HepG2 (cell line): Measurements from ENCODE around the gene DNAJA3. TPM values are rescaled to one million over a fixed set of nuclear protein-coding genes. Genes with fewer than 3 reads are reported as not detected.

ENCODE experiments used
- BORCS8-MEF2B ChIP-seq: sonication (generic); formaldehyde crosslinking; IDR thresholded peaks from 2 replicates; pipeline ENCODE4 v1.8.0; 2022; ENCODE audit warnings: mild to moderate bottlenecking, missing genetic modification reagents
- CHD2 ChIP-seq: IDR thresholded peaks from 2 replicates; pipeline ENCODE4 v1.6.1; 2011; ENCODE audit warnings: low read depth, low read length, improper control_type of control experiment
- LCORL ChIP-seq, 2 experiments: fragments of 450-650 bp in 1 of 2; sonication (generic) in 1 of 2; formaldehyde crosslinking in 1 of 2; IDR thresholded peaks; 2 replicates each; pipeline versions ENCODE4 v1.5.0 to v1.6.1; 2017 to 2020; ENCODE audit warnings: antibody characterized with exemption in 1 of 2, missing genetic modification reagents in 1 of 2
- NCOA1 ChIP-seq: sonication (generic); formaldehyde crosslinking; IDR thresholded peaks from 2 replicates; pipeline ENCODE4 v1.9.0; 2021; ENCODE audit warnings: missing genetic modification reagents
- SALL1 ChIP-seq: sonication (generic); formaldehyde crosslinking; IDR thresholded peaks from 2 replicates; pipeline ENCODE4 v1.8.0; 2022; ENCODE audit warnings: mild to moderate bottlenecking, missing genetic modification reagents
- SNAI1 ChIP-seq: sonication (generic); formaldehyde crosslinking; IDR thresholded peaks from 2 replicates; pipeline ENCODE4 v1.5.0; 2020; ENCODE audit warnings: mild to moderate bottlenecking, missing genetic modification reagents, borderline replicate concordance
- THYN1 ChIP-seq: sonication (generic); formaldehyde crosslinking; IDR thresholded peaks from 2 replicates; pipeline ENCODE4 v1.8.1; 2023; ENCODE audit warnings: low read depth, mild to moderate bottlenecking, moderate library complexity, missing genetic modification reagents, borderline replicate concordance
- TMF1 ChIP-seq: sonication (generic); formaldehyde crosslinking; IDR thresholded peaks from 2 replicates; pipeline ENCODE4 v1.8.1; 2022; ENCODE audit warnings: low read depth, missing genetic modification reagents
- ZC3H4 ChIP-seq: sonication (generic); formaldehyde crosslinking; IDR thresholded peaks from 2 replicates; pipeline ENCODE4 v1.4.0; 2020; ENCODE audit warnings: missing genetic modification reagents, borderline replicate concordance
- ZNF383 ChIP-seq: sonication (generic); formaldehyde crosslinking; IDR thresholded peaks from 2 replicates; pipeline ENCODE4 v1.4.0; 2020; ENCODE audit warnings: missing genetic modification reagents, mild to moderate bottlenecking, borderline replicate concordance
- ZNF44 ChIP-seq: sonication (generic); formaldehyde crosslinking; IDR thresholded peaks from 2 replicates; pipeline ENCODE4 v1.5.1; 2020; ENCODE audit warnings: mild to moderate bottlenecking, missing genetic modification reagents
- ZNF839 ChIP-seq: sonication (generic); formaldehyde crosslinking; IDR thresholded peaks from 2 replicates; pipeline ENCODE4 v1.4.0; 2020; ENCODE audit warnings: missing genetic modification reagents, mild to moderate bottlenecking, borderline replicate concordance
- ZSCAN30 ChIP-seq: sonication (generic); formaldehyde crosslinking; IDR thresholded peaks from 2 replicates; pipeline ENCODE4 v1.5.0; 2020; ENCODE audit warnings: mild to moderate bottlenecking, missing genetic modification reagents
- polyA plus RNA-seq, 8 experiments: library from polyadenylated mRNA; depleted of rRNA in 3 of 8; stranded (reverse) in 7 of 8; unstranded in 1 of 8; fragments of >200 nt; fragmentation: Illumina TruSeq in 4 of 8; extraction: Trizol in 4 of 8; gene quantifications; 2 replicates each; pipeline versions ENCODE4 v1.2.1 to v1.2.3, GENCODE V29; 2011 to 2016; ENCODE audit warnings: low read depth in 4 of 8, missing spikeins in 1 of 8, mixed read lengths in 1 of 8; ENCODE audit not compliant: insufficient read depth in 1 of 8
- total RNA-seq, 5 experiments: library from RNA; depleted of rRNA; stranded (reverse); fragments of >200 nt; fragmentation: Illumina TruSeq; extraction: Trizol; gene quantifications; 2 replicates each; pipeline ENCODE4 v1.2.3, GENCODE V29; 2016; ENCODE audit warnings: low read depth in 1 of 5
- TF ChIP-seq, protein P1 (sequence below): sonication (generic); formaldehyde crosslinking; IDR thresholded peaks from 2 replicates; pipeline ENCODE4 v1.5.0; 2020; ENCODE audit warnings: missing genetic modification reagents
- TF ChIP-seq, protein P2 (sequence below): sonication (generic); formaldehyde crosslinking; IDR thresholded peaks from 2 replicates; pipeline ENCODE4 v1.5.1; 2020; ENCODE audit warnings: mild to moderate bottlenecking, moderate library complexity, missing genetic modification reagents
- TF ChIP-seq, protein P3 (sequence below): IDR thresholded peaks from 2 replicates; pipeline ENCODE4 v1.6.1; 2016; ENCODE audit warnings: low read depth
- TF ChIP-seq, protein P4 (sequence below): sonication (generic); formaldehyde crosslinking; IDR thresholded peaks from 2 replicates; pipeline ENCODE4 v1.4.0; 2020; ENCODE audit warnings: missing genetic modification reagents; ENCODE audit errors: not compliant biosample characterization
- TF ChIP-seq, protein P5 (sequence below): sonication (generic); formaldehyde crosslinking; IDR thresholded peaks from 2 replicates; pipeline ENCODE4 v1.4.0; 2020; ENCODE audit warnings: mild to moderate bottlenecking, missing genetic modification reagents
- TF ChIP-seq, protein P6 (sequence below): sonication (generic); formaldehyde crosslinking; IDR thresholded peaks from 2 replicates; pipeline ENCODE4 v1.8.0; 2022; ENCODE audit warnings: low read depth, missing genetic modification reagents
- TF ChIP-seq, protein P7 (sequence below): sonication (generic); formaldehyde crosslinking; IDR thresholded peaks from 2 replicates; pipeline ENCODE4 v1.8.1; 2023; ENCODE audit warnings: mild to moderate bottlenecking, missing genetic modification reagents, borderline replicate concordance

DNAJA3 gene
- total and polyA plus RNA-seq, 2 of the 13 experiments (the other 11 are each of a cell fraction or from before 2014, with no cell fraction given): 77.0 to 83.3 TPM

DNA sequence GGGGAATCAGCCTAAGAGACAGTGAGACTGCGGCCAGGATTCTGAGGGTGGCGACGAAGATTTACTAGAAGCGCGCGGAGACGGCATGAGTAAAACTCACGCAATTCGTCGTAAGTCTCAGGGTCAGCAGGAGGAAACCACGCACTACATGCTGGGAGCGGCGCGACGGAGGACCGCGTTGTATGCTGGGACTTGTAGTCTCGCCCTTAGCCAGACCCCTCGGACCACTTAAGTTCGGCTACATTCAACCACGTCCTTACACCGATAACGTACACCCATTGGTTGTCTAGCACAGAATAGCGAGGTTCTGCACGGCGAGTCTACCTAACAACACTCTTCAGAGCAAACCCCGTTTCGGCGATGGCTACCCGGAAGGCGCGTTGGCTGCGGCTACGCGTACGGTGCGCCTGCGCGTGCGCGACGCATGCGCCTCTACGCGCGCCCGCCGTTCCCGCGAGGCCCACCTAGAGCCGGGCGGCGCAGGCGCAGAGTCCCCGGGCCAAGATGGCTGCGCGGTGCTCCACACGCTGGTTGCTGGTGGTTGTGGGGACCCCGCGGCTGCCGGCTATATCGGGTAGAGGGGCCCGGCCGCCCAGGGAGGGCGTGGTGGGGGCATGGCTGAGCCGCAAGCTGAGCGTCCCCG lies at the start of gene DNAJA3 (continued):
- TF ChIP-seq, protein P1, sequence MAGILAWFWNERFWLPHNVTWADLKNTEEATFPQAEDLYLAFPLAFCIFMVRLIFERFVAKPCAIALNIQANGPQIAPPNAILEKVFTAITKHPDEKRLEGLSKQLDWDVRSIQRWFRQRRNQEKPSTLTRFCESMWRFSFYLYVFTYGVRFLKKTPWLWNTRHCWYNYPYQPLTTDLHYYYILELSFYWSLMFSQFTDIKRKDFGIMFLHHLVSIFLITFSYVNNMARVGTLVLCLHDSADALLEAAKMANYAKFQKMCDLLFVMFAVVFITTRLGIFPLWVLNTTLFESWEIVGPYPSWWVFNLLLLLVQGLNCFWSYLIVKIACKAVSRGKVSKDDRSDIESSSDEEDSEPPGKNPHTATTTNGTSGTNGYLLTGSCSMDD: no peak
- no peak for TF ChIP-seq ZNF839
- TF ChIP-seq LCORL (IDR thresholded peaks at IDR 0.05): no peak
- no peak; the same call in 1 of the 2 replicates for TF ChIP-seq LCORL (CRISPR knock-in tag; IDR thresholded peaks at IDR 0.05)
- TF ChIP-seq TMF1 (CRISPR knock-in tag): no peak; the same call in 1 of the 2 replicates
- peak; percentile 11; the same call in 1 of the 2 replicates for TF ChIP-seq NCOA1 (CRISPR knock-in tag)
- TF ChIP-seq ZNF44 (CRISPR knock-in tag): no peak; the same call in 1 of the 2 replicates
- TF ChIP-seq BORCS8-MEF2B (CRISPR knock-in tag): no peak; the same call in none of the 2 replicates
- TF ChIP-seq, protein P2, sequence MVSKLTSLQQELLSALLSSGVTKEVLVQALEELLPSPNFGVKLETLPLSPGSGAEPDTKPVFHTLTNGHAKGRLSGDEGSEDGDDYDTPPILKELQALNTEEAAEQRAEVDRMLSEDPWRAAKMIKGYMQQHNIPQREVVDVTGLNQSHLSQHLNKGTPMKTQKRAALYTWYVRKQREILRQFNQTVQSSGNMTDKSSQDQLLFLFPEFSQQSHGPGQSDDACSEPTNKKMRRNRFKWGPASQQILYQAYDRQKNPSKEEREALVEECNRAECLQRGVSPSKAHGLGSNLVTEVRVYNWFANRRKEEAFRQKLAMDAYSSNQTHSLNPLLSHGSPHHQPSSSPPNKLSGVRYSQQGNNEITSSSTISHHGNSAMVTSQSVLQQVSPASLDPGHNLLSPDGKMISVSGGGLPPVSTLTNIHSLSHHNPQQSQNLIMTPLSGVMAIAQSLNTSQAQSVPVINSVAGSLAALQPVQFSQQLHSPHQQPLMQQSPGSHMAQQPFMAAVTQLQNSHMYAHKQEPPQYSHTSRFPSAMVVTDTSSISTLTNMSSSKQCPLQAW (CRISPR knock-in tag): no peak
- TF ChIP-seq, protein P3, sequence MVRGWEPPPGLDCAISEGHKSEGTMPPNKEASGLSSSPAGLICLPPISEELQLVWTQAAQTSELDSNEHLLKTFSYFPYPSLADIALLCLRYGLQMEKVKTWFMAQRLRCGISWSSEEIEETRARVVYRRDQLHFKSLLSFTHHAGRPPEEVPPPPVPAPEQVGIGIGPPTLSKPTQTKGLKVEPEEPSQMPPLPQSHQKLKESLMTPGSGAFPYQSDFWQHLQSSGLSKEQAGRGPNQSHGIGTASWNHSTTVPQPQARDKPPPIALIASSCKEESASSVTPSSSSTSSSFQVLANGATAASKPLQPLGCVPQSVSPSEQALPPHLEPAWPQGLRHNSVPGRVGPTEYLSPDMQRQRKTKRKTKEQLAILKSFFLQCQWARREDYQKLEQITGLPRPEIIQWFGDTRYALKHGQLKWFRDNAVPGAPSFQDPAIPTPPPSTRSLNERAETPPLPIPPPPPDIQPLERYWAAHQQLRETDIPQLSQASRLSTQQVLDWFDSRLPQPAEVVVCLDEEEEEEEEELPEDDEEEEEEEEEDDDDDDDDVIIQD: no peak
- TF ChIP-seq SALL1: peak; percentile 57
- TF ChIP-seq, protein P4, sequence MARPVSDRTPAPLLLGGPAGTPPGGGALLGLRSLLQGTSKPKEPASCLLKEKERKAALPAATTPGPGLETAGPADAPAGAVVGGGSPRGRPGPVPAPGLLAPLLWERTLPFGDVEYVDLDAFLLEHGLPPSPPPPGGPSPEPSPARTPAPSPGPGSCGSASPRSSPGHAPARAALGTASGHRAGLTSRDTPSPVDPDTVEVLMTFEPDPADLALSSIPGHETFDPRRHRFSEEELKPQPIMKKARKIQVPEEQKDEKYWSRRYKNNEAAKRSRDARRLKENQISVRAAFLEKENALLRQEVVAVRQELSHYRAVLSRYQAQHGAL (CRISPR knock-in tag): no peak
- no peak for TF ChIP-seq ZSCAN30 (CRISPR knock-in tag)
- no peak for TF ChIP-seq ZNF383 (CRISPR knock-in tag)
- TF ChIP-seq, protein P5, sequence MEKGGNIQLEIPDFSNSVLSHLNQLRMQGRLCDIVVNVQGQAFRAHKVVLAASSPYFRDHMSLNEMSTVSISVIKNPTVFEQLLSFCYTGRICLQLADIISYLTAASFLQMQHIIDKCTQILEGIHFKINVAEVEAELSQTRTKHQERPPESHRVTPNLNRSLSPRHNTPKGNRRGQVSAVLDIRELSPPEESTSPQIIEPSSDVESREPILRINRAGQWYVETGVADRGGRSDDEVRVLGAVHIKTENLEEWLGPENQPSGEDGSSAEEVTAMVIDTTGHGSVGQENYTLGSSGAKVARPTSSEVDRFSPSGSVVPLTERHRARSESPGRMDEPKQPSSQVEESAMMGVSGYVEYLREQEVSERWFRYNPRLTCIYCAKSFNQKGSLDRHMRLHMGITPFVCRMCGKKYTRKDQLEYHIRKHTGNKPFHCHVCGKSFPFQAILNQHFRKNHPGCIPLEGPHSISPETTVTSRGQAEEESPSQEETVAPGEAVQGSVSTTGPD (CRISPR knock-in tag): no peak
- TF ChIP-seq ZC3H4 (CRISPR knock-in tag): no peak
- TF ChIP-seq, protein P6, sequence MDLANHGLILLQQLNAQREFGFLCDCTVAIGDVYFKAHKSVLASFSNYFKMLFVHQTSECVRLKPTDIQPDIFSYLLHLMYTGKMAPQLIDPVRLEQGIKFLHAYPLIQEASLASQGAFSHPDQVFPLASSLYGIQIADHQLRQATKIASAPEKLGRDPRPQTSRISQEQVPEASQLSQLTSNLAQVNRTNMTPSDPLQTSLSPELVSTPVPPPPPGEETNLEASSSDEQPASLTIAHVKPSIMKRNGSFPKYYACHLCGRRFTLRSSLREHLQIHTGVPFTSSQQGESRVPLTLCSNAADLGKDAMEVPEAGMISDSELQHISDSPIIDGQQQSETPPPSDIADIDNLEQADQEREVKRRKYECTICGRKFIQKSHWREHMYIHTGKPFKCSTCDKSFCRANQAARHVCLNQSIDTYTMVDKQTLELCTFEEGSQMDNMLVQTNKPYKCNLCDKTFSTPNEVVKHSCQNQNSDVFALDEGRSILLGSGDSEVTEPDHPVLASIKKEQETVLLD (CRISPR knock-in tag): no peak
- TF ChIP-seq CHD2: peak; percentile 96
- TF ChIP-seq, protein P7, sequence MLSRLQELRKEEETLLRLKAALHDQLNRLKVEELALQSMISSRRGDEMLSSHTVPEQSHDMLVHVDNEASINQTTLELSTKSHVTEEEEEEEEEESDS (CRISPR knock-in tag): no peak
- TF ChIP-seq SNAI1 (CRISPR knock-in tag): peak; percentile 86; the same call in 1 of the 2 replicates
- TF ChIP-seq THYN1 (CRISPR knock-in tag): no peak
